ENCODE results near the gene CYP27C1.
"Not testable (repeated sequence)": the region's sequence is repeated elsewhere in the genome, so short reads cannot be mapped to it uniquely, and the experiment has no call there.

CYP27C1 gene

DNA sequence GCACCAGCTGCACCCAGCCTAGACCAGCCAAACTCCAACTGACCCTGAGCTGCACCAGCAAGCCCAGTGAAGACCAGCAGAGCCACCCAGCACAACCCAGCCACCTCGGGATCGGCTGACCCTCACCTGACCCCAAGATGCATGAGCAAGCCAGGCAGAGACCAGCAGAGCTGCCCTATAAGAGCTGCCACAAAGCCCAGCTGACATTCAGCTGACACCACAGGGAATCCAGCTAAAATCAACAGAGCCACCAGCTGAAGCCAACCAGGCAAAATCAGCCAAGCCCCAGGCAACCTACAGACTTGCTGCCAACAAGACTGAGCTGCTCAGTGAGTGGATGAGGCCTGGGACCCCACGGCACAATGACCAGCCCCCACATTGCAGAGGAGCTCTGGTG is 54.6 kb downstream of the CYP27C1 start:
- TF ChIP-seq POLR2A (IDR thresholded peaks at IDR 0.05; ENCODE audit: low read depth, low read length) (no peak), PAX5 (IDR thresholded peaks at IDR 0.05; ENCODE audit: insufficient read depth, low read length, severe bottlenecking) (no peak), SPI1 (IDR thresholded peaks at IDR 0.05; ENCODE audit: low read depth, low read length) (no peak), TAF1 (IDR thresholded peaks at IDR 0.05; ENCODE audit: low read depth, low read length) (no peak), POU2F2 (IDR thresholded peaks at IDR 0.05; ENCODE audit: low read depth, low read length) (no peak), POLR2AphosphoS5 (IDR thresholded peaks at IDR 0.05; ENCODE audit: low read depth, low read length) (no peak)
- DNase-seq (ENCODE audit: insufficient read length, low spot score) (no peak), FAIRE-seq (no peak)

DNA sequence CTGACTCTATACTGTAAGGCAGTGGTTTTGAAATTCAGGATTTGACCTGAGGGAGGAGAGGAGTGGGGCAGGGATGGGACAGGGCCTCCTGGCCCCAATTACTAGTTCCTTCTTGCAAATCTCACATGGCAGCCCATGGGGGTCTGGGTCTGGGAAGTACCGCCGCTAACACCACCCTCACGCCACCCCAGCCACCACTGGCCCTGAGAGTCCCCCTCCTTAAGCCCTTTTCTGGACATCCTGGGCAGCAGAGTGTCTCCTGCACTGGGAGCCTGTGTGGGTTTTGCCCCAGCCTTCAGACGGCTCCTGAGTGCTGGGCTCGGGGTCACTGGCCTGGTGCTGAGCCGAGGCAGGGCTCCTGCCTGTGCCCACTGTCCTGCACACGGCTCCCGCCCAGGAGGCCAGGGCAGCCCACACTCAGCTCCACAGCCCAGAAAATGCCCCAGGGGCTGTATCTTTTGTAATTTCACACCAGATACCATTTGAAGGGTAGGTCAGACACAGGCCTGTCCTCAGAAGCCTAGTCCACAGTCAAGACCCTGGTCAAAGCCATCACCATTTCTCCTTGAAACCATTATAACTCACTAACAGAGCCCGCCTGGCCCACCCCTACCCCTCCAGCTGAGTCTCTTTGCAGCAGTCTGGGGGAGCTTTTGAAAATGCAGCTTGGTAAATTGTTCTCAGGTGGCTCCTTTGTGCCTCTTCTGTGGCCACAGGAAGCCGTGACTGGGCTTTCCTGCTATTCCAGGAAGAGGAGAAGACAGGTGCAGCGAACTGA is 55.1 kb downstream of the CYP27C1 start:
- FAIRE-seq (no peak), DNase-seq (ENCODE audit: insufficient read length, low spot score) (no peak)
- TF ChIP-seq TAF1 (IDR thresholded peaks at IDR 0.05; ENCODE audit: low read depth, low read length) (no peak), POLR2A (IDR thresholded peaks at IDR 0.05; ENCODE audit: low read depth, low read length) (no peak)

DNA sequence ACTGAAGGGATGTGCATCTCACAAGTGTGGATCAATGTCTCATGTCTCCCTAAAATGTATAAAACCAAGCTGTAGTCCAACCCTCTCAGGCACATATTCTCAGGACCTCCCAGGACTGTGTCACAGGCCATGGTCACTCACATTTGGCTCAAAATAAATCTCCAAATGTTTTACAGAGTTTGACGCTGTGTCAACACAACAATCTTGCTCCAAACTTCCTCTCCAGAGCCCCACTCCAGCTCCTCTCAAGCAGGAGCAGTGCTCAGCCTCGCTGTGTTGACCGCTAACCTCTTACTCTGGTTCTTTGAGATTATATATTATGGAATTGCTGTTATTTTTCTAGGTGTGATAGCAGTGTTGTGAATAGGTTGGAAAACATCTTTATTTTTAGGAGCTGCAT is 56.2 kb downstream of the CYP27C1 start:
- DNase-seq (ENCODE audit: insufficient read length, low spot score), result no peak
- no peak for TF ChIP-seq POU2F2 (IDR thresholded peaks at IDR 0.05; ENCODE audit: low read depth, low read length)
- TF ChIP-seq SPI1 (IDR thresholded peaks at IDR 0.05; ENCODE audit: low read depth, low read length), result no peak
- no peak for TF ChIP-seq POLR2A (IDR thresholded peaks at IDR 0.05; ENCODE audit: low read depth, low read length)
- TF ChIP-seq POLR2AphosphoS5 (IDR thresholded peaks at IDR 0.05; ENCODE audit: low read depth, low read length), result no peak
- TF ChIP-seq PAX5 (IDR thresholded peaks at IDR 0.05; ENCODE audit: insufficient read depth, low read length, severe bottlenecking), result no peak
- TF ChIP-seq TAF1 (IDR thresholded peaks at IDR 0.05; ENCODE audit: low read depth, low read length), result no peak
- no peak for FAIRE-seq

DNA sequence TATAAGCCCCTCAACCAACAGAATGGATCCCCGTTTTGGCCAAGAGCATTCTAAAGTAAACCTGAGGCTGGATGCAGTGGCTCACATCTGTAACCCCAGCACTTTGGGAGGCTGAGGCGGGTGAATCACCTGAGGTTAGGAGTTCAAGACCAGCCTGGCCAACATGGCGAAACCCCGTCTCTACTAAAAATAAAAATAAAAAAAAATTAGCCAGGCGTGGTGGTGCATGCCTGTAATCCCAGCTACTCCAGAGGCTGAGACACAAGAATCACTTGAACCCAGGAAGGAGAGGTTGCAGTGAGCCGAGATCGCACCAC is 57.1 kb downstream of the CYP27C1 start:
- not testable (repeated sequence) for FAIRE-seq; DNase-seq (ENCODE audit: insufficient read length, low spot score)

DNA sequence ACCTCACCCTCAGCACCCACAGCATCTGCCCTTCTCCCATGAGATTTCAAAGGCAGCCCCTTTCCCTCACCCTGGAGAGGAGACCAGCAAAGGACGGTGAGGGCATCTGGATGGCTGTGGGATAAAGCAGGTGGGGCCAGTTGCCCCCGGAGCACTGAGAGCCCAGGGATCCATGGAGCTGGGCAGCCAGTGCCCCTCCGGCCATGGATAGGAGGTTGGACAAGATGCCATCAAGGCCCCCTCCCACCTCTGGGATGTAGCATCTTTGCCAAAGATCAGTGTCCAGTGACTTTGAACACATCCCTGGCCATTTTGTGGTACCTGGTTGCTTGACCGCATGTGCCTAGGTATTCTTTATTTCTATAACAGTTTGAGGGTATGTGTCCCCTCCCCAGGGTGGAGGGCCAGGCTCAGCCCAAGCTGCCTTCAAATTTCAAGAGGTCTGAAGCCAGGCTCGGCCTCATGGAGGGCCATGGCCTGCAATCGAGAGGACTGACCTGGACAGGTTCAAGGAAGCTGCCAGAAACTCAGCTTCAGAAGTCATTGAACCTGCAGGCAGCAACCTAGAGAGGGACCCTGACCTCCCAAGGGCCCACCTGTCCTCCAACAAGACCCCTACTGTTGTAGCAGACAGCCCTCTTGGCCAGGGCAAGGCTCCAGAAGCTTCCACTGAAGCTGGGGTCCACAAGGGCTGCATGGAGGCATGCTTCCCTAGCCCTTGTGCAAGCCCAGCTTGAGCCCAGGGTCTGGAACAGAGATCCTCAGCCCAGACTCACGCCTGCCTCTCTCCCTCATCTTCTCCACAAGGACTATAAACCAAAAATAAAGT is 57.6 kb downstream of the CYP27C1 start:
- TF ChIP-seq POU2F2 (IDR thresholded peaks at IDR 0.05; ENCODE audit: low read depth, low read length), result no peak
- no peak for TF ChIP-seq PAX5 (IDR thresholded peaks at IDR 0.05; ENCODE audit: insufficient read depth, low read length, severe bottlenecking)
- TF ChIP-seq POLR2AphosphoS5 (IDR thresholded peaks at IDR 0.05; ENCODE audit: low read depth, low read length), result no peak
- no peak for TF ChIP-seq SPI1 (IDR thresholded peaks at IDR 0.05; ENCODE audit: low read depth, low read length)
- TF ChIP-seq TAF1 (IDR thresholded peaks at IDR 0.05; ENCODE audit: low read depth, low read length), result no peak
- TF ChIP-seq POLR2A (IDR thresholded peaks at IDR 0.05; ENCODE audit: low read depth, low read length), result no peak
- DNase-seq (ENCODE audit: insufficient read length, low spot score), result no peak
- FAIRE-seq, result no peak

DNA sequence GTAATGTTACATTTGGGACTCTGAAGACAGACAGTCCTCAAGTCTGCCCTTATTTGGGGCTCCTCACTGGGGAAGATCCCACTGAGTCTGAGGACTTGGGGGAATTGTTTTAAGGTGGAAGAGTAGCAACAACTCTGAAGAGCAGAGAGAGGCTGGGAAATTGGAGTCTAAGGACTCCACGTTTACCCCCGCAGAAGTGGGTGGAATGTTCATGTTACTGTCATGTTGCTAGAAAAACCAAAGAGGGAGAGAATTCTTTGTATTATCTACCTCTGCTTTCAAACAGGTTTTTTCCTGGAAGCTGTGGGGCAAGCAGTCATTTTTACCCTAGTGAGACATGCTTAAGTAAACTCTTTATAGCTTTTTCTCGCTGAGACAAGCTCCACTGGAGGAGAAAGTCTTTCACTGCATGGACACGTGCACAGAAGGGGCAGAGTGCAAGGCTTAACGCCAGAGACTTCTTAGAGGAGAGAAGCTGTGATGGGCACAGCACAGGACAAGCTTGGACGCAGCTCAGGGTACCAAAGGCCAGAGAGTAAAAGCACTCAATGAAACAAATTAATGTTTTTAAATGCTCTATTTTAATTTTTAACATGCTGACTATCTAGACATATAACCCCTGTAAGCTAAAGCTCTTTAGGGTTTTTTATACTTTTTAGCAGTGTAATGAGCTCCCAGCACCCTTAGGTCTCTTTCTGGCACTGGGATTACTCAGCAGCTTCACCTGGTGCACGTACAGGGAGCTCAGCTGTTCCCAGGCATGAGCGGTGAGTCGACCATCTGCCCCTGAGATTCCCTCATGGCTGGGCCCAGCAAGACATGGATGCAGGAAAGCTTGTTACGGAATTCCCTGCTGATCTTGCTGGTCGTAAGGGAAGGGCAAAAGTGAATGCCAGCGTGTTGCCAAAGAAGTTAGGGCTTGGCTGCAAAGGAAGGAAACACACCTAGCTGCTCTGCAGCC is 58.6 kb downstream of the CYP27C1 start:
- DNase-seq (ENCODE audit: insufficient read length, low spot score), result no peak
- peak; percentile 33 for FAIRE-seq
- TF ChIP-seq TAF1 (IDR thresholded peaks at IDR 0.05; ENCODE audit: low read depth, low read length), result no peak
- TF ChIP-seq POLR2A (IDR thresholded peaks at IDR 0.05; ENCODE audit: low read depth, low read length), result no peak
- TF ChIP-seq SPI1 (IDR thresholded peaks at IDR 0.05; ENCODE audit: low read depth, low read length), result no peak
- no peak for TF ChIP-seq POLR2AphosphoS5 (IDR thresholded peaks at IDR 0.05; ENCODE audit: low read depth, low read length)
- no peak for TF ChIP-seq PAX5 (IDR thresholded peaks at IDR 0.05; ENCODE audit: insufficient read depth, low read length, severe bottlenecking)
- no peak for TF ChIP-seq POU2F2 (IDR thresholded peaks at IDR 0.05; ENCODE audit: low read depth, low read length)

DNA sequence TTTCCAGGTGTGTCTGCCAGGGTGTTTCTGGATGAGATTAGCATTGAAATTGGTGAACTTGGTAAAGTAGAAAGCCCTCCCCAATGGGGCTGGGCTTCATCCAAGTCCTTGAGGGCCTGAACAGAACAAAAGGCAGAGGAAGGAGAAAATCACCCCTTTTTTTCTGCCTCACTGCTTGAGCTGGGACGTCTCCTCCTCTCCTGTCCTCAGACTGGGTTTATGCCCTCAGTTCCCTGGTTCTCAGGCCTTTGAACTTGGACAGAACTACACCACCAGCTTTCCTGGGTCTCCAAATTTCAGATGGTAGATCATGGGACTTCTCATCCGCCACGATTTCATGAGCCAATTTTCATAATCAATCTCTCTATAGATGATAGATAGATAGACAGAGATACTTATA is 59.4 kb downstream of the CYP27C1 start:
- FAIRE-seq, result no peak
- TF ChIP-seq TAF1 (IDR thresholded peaks at IDR 0.05; ENCODE audit: low read depth, low read length) (no peak), POLR2A (IDR thresholded peaks at IDR 0.05; ENCODE audit: low read depth, low read length) (no peak), PAX5 (IDR thresholded peaks at IDR 0.05; ENCODE audit: insufficient read depth, low read length, severe bottlenecking) (no peak), POU2F2 (IDR thresholded peaks at IDR 0.05; ENCODE audit: low read depth, low read length) (no peak), POLR2AphosphoS5 (IDR thresholded peaks at IDR 0.05; ENCODE audit: low read depth, low read length) (no peak), SPI1 (IDR thresholded peaks at IDR 0.05; ENCODE audit: low read depth, low read length) (no peak)

DNA sequence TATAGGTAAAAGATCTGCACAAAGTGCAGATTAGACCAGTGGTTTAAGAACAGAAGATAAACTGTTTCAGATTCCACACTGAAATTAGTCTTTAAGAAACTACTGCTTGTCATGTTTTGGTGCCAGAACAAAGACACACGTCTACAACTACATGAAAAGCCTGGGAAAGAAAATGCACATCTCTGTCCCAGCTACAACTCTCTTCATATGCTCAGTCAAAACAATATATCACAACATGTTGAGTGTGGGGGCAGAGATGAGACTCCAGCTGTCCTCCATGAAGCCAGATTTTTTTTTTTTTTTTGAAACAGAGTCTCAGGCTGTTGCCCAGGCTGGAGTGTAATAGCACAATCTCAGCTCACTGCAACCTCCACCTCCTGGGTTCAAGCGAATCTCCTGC is 60.6 kb downstream of the CYP27C1 start:
- DNase-seq (ENCODE audit: insufficient read length, low spot score) (no peak), FAIRE-seq (no peak)
- no peak for TF ChIP-seq PAX5 (IDR thresholded peaks at IDR 0.05; ENCODE audit: insufficient read depth, low read length, severe bottlenecking)
- no peak for TF ChIP-seq SPI1 (IDR thresholded peaks at IDR 0.05; ENCODE audit: low read depth, low read length)
- no peak for TF ChIP-seq POLR2A (IDR thresholded peaks at IDR 0.05; ENCODE audit: low read depth, low read length)
- TF ChIP-seq TAF1 (IDR thresholded peaks at IDR 0.05; ENCODE audit: low read depth, low read length), result no peak
- TF ChIP-seq POLR2AphosphoS5 (IDR thresholded peaks at IDR 0.05; ENCODE audit: low read depth, low read length), result no peak

More for the DNA sequence above, 59.4 kb downstream of the CYP27C1 start:
- DNase-seq (ENCODE audit: insufficient read length, low spot score), result no peak

DNA sequence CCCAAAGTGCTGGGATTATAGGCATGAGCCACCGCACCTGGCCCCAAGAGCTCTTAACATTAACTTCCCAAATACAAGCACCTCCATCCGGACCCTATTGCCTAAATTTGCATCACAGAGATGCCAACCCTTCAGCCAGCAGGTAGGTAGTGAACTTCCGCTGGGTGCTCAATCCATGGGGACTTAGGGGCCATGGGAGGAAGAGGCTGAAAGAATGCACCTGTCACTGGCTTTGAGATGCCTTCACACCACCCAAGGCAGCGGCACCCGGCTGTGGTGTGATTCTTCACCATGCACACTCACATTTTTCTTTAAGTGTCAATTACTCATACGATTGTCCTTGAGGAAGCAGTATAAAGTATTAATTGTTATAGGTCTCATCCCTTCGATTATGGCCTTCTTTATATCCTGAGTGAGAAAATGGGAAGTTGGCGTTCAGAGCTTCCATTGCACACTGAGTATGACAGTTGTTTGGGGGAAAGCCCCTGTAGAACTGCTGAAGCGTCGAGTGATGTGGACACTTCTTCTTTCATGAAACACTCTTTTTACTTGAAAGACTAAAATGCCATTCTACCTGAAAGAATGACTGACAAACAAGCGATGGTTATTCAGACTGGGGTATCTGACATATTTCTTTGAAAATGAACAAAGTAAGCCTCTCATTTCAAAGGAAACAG is 61.3 kb downstream of the CYP27C1 start:
- FAIRE-seq, result peak; percentile 91
- TF ChIP-seq SPI1 (IDR thresholded peaks at IDR 0.05; ENCODE audit: low read depth, low read length), result peak; percentile 53; the same call in 1 of the 2 replicates
- no peak for TF ChIP-seq PAX5 (IDR thresholded peaks at IDR 0.05; ENCODE audit: insufficient read depth, low read length, severe bottlenecking)
- no peak for TF ChIP-seq POLR2AphosphoS5 (IDR thresholded peaks at IDR 0.05; ENCODE audit: low read depth, low read length)
- no peak for DNase-seq (ENCODE audit: insufficient read length, low spot score)

All from GM12891 (cell line).